K562 (cell line): ENCODE measurements around the gene ZFAND3.

ENCODE experiments used
- FOXK2 ChIP-seq, 2 experiments: fragments of 450-650 bp; IDR thresholded peaks in 1 of 2; conservative IDR thresholded peaks in 1 of 2; 2 replicates each; pipeline ENCODE4 v1.6.1; 2016; ENCODE audit warnings: low read depth in 2 of 2, mild to moderate bottlenecking in 1 of 2
- RAD21 ChIP-seq, 2 experiments: fragments of 250-450 bp in 1 of 2; fragments of 450-650 bp in 1 of 2; sonication (Bioruptor Pico) in 1 of 2; formaldehyde crosslinking in 1 of 2; IDR thresholded peaks in 1 of 2; conservative IDR thresholded peaks in 1 of 2; 2 replicates each; pipeline versions ENCODE4 v1.4.0 to v1.8.0; 2020 to 2022; ENCODE audit warnings: mild to moderate bottlenecking in 2 of 2, moderate library complexity in 1 of 2

GRCh38 chr6:38131527-38131965 lies 312.0 kb downstream of the ZFAND3 start:
- TF ChIP-seq FOXK2 (conservative IDR thresholded peaks at IDR 0.05 in 1 of 2, IDR thresholded peaks at IDR 0.05 in 1 of 2; ENCODE audit: low read depth in 2 of 2) = no peak
- no peak for TF ChIP-seq RAD21 (CRISPR knock-in tag; conservative IDR thresholded peaks at IDR 0.05 in 1 of 2, IDR thresholded peaks at IDR 0.05 in 1 of 2)
